Chondrocyte (in vitro differentiated cells): ENCODE measurements around the gene CMPK2. TPM values are rescaled to one million over a fixed set of nuclear protein-coding genes. Genes with fewer than 3 reads are reported as not detected.

ENCODE experiments used
- DNase-seq: peaks from one replicate; pipeline ENCODE4 v3.0.0; 2021; ENCODE audit warnings: mixed read lengths, low spot score
- H3K27ac Mint-ChIP-seq: one replicate; pipeline ENCODE4 v1.8.0; 2021; ENCODE audit warnings: mild to moderate bottlenecking, moderate library complexity, mixed read lengths; ENCODE audit not compliant: unreplicated experiment
- H3K27me3 Mint-ChIP-seq: 2 replicates; pipeline ENCODE4 v1.8.0; 2021; ENCODE audit warnings: low read depth, mixed read lengths
- H3K36me3 Mint-ChIP-seq: 2 replicates; pipeline ENCODE4 v1.8.0; 2021; ENCODE audit warnings: low read depth, mixed read lengths
- H3K4me1 Mint-ChIP-seq: 2 replicates; pipeline ENCODE4 v1.8.0; 2021; ENCODE audit warnings: low read depth, mild to moderate bottlenecking, mixed read lengths
- H3K4me3 Mint-ChIP-seq: one replicate; pipeline ENCODE4 v1.8.0; 2021; ENCODE audit warnings: mild to moderate bottlenecking, moderate library complexity, mixed read lengths; ENCODE audit not compliant: unreplicated experiment
- H3K9me3 Mint-ChIP-seq: 2 replicates; pipeline ENCODE4 v1.8.0; 2021; ENCODE audit warnings: low read depth, mixed read lengths
- CTCF ChIP-seq: fragments of 200-600 bp; sonication (generic); IDR thresholded peaks from 2 replicates; pipeline ENCODE4 v1.5.0; 2021; ENCODE audit warnings: antibody characterized with exemption, mild to moderate bottlenecking, moderate library complexity
- total RNA-seq: library from RNA; stranded (reverse); gene quantifications from 3 replicates; pipeline ENCODE4 v1.2.1, GENCODE V29; 2021

Gene CMPK2
- total RNA-seq, 1 donor from 2014 or later: 0.95 TPM

GRCh38 chr2:6852195-6852594, 13.5 kb downstream of the CMPK2 start:
- Mint-ChIP-seq H3K27me3 (no peaks in the 10 kb centered on the region), H3K9me3 (peaks cover 24% of the 10 kb centered on the region), H3K4me1 (no peaks in the 10 kb centered on the region), H3K36me3 (peaks cover 4% of the 10 kb centered on the region), H3K4me3 (no peak overlapping the region), H3K27ac (no peak overlapping the region)
- no peak for TF ChIP-seq CTCF
- no peak for DNase-seq

GRCh38 chr2:6846967-6847681, 18.6 kb downstream of the CMPK2 start:
- Mint-ChIP-seq H3K27ac (no peak overlapping the region), H3K27me3 (no peaks in the 10 kb centered on the region)

GRCh38 chr2:6846540-6846939, 19.2 kb downstream of the CMPK2 start:
- H3K27me3 Mint-ChIP-seq: no peaks in the 10 kb centered on the region
- peaks cover 20% of the 10 kb centered on the region for H3K36me3 Mint-ChIP-seq
- DNase-seq: no peak
- no peak for TF ChIP-seq CTCF
- no peak overlapping the region for H3K4me3 Mint-ChIP-seq
- no peak overlapping the region for H3K27ac Mint-ChIP-seq
- H3K4me1 Mint-ChIP-seq: no peaks in the 10 kb centered on the region
- peaks cover 69% of the 10 kb centered on the region for H3K9me3 Mint-ChIP-seq

More at GRCh38 chr2:6846967-6847681, 18.6 kb downstream of the CMPK2 start:
- no peak for TF ChIP-seq CTCF
- no peaks in the 10 kb centered on the region for H3K4me1 Mint-ChIP-seq
- no peak overlapping the region for H3K4me3 Mint-ChIP-seq
- DNase-seq: no peak
- H3K9me3 Mint-ChIP-seq: peaks cover 69% of the 10 kb centered on the region
- H3K36me3 Mint-ChIP-seq: peaks cover 20% of the 10 kb centered on the region

- H3K9me3 Mint-ChIP-seq: peaks cover 69% of the 10 kb centered on the region
- peaks cover 20% of the 10 kb centered on the region for H3K36me3 Mint-ChIP-seq
- H3K4me3 Mint-ChIP-seq: no peak overlapping the region
- H3K27me3 Mint-ChIP-seq: no peaks in the 10 kb centered on the region
- peak; percentile 11 for TF ChIP-seq CTCF
- no peak overlapping the region for H3K27ac Mint-ChIP-seq
- no peak for DNase-seq
- H3K4me1 Mint-ChIP-seq: no peaks in the 10 kb centered on the region
Measured at GRCh38 chr2:6845903-6846302, 19.8 kb downstream of the CMPK2 start.

GRCh38 chr2:6845312-6845711, 20.4 kb downstream of the CMPK2 start:
- no peak overlapping the region for H3K27ac Mint-ChIP-seq
- TF ChIP-seq CTCF: no peak
- H3K27me3 Mint-ChIP-seq: no peaks in the 10 kb centered on the region
- no peaks in the 10 kb centered on the region for H3K4me1 Mint-ChIP-seq
- H3K4me3 Mint-ChIP-seq: no peak overlapping the region
- H3K36me3 Mint-ChIP-seq: peaks cover 20% of the 10 kb centered on the region
- H3K9me3 Mint-ChIP-seq: peaks cover 70% of the 10 kb centered on the region
- DNase-seq: no peak
